ENCODE results near the gene NUDT21. TPM values are rescaled to one million over a fixed set of nuclear protein-coding genes. Genes with fewer than 3 reads are reported as not detected.

NUDT21 gene
- total RNA-seq, 1 experiment from 2014 or later, result 305 TPM

DNA sequence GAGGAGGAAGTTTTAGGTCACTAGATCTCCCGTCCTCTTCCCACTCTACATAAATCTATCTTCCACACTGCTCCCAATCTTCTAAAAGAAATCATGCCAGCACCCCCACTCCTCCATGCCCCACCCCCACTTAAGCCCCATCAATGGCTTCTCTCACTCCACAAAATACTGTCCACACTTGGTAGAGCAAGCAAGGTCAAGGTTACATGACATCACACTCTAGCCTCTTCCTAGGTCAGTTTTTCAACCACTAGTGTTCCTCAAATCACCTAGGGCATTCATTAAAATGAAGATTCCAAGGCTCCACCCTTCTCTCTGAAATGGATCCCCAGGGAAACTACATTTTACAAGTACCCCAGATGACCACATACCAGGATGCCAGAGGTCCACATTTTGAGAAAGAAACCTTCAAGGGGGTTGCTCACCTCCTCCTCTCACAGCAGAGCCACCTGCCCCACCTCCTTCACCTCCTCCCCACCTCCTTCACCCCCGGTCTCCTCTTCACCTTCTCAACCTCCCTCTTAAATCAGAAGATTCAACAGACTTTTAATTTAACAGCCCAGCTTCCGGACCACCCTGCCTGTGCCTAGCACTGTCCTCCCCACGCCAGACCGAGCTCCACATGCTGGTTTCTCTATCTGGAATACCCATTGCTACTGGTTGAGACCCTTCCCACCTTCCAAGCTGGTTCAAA lies 29.0 kb downstream of the NUDT21 start:
- H3K4me1 ChIP-seq, result peaks cover 25% of the 10 kb centered on the region
- DNase-seq, result no peak
- no peaks in the 10 kb centered on the region for H3K36me3 ChIP-seq (ENCODE audit: control insufficient read depth, insufficient read depth, low read length)
- CTCF ChIA-PET, result no interaction called here
- H3K9me3 ChIP-seq, result no peaks in the 10 kb centered on the region
- H3K27me3 Mint-ChIP-seq (ENCODE audit: insufficient read depth, unreplicated experiment), result no peaks in the 10 kb centered on the region
- BruUV-seq (replicated peaks), result no TSS peak
- peaks cover 14% of the 10 kb centered on the region for H3K36me3 Mint-ChIP-seq (ENCODE audit: insufficient read depth, unreplicated experiment)
- no peaks in the 10 kb centered on the region for H3K9me3 Mint-ChIP-seq (ENCODE audit: unreplicated experiment)
- peaks cover 33% of the 10 kb centered on the region for H3K4me1 Mint-ChIP-seq (ENCODE audit: low read depth, unreplicated experiment)
- peak overlapping the region; percentile 6 for H3K27ac Mint-ChIP-seq (ENCODE audit: unreplicated experiment)
- intact Hi-C loops (cut with micrococcal nuclease; ENCODE audit: unreplicated experiment), result no loop called here
- POLR2A ChIA-PET, result no interaction called here
- no peaks in the 10 kb centered on the region for H3K27me3 ChIP-seq (replicated peaks; ENCODE audit: control insufficient read depth, insufficient read depth, low read length)
- H3K4me3 Mint-ChIP-seq (ENCODE audit: unreplicated experiment), result no peak overlapping the region
- TF ChIP-seq, protein P1, sequence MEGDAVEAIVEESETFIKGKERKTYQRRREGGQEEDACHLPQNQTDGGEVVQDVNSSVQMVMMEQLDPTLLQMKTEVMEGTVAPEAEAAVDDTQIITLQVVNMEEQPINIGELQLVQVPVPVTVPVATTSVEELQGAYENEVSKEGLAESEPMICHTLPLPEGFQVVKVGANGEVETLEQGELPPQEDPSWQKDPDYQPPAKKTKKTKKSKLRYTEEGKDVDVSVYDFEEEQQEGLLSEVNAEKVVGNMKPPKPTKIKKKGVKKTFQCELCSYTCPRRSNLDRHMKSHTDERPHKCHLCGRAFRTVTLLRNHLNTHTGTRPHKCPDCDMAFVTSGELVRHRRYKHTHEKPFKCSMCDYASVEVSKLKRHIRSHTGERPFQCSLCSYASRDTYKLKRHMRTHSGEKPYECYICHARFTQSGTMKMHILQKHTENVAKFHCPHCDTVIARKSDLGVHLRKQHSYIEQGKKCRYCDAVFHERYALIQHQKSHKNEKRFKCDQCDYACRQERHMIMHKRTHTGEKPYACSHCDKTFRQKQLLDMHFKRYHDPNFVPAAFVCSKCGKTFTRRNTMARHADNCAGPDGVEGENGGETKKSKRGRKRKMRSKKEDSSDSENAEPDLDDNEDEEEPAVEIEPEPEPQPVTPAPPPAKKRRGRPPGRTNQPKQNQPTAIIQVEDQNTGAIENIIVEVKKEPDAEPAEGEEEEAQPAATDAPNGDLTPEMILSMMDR (IDR thresholded peaks at IDR 0.05; ENCODE audit: insufficient read depth in 1 of 2, low read depth in 1 of 2, low read length in 1 of 2, severe bottlenecking in 1 of 2, unreplicated experiment in 1 of 2), result no peak
- H3K4me3 ChIP-seq (ENCODE audit: low read depth, low read length), result no peak overlapping the region

DNA sequence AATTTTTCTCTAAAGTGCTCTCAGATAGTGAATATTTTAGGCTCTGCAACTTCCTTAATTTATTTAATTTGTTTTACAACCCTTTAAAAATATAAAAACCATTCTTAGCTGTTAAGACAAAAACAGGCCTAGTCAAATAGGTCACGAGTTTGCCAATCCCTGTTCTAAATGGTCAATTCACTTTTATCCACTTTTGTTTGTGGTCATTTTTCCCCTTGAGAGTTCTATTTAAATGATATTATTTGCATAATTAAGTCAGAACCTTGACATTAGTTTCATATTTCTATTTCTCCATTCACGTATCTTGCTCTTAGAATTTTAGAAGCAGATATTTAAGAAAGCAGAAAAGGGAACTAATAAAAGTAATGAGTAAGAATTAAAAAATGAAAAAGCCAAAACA lies 29.8 kb downstream of the NUDT21 start:
- Histone ChIP-seq H3K36me3 (ENCODE audit: control insufficient read depth, insufficient read depth, low read length) (no peaks in the 10 kb centered on the region), H3K27me3 (replicated peaks; ENCODE audit: control insufficient read depth, insufficient read depth, low read length) (no peaks in the 10 kb centered on the region), H3K4me1 (peaks cover 19% of the 10 kb centered on the region), H3K4me3 (ENCODE audit: low read depth, low read length) (no peak overlapping the region), H3K9me3 (no peaks in the 10 kb centered on the region)
- Mint-ChIP-seq H3K4me3 (ENCODE audit: unreplicated experiment) (no peak overlapping the region), H3K27ac (ENCODE audit: unreplicated experiment) (no peak overlapping the region), H3K4me1 (ENCODE audit: low read depth, unreplicated experiment) (peaks cover 33% of the 10 kb centered on the region), H3K36me3 (ENCODE audit: insufficient read depth, unreplicated experiment) (peaks cover 14% of the 10 kb centered on the region), H3K27me3 (ENCODE audit: insufficient read depth, unreplicated experiment) (no peaks in the 10 kb centered on the region), H3K9me3 (ENCODE audit: unreplicated experiment) (no peaks in the 10 kb centered on the region)
- TF ChIP-seq, protein P1 (IDR thresholded peaks at IDR 0.05; ENCODE audit: insufficient read depth in 1 of 2, low read depth in 1 of 2, low read length in 1 of 2, severe bottlenecking in 1 of 2, unreplicated experiment in 1 of 2), result no peak
- DNase-seq, result no peak
- ChIA-PET POLR2A (no interaction called here), CTCF (no interaction called here)
- no TSS peak for BruUV-seq (replicated peaks)
- intact Hi-C loops (cut with micrococcal nuclease; ENCODE audit: unreplicated experiment), result no loop called here

DNA sequence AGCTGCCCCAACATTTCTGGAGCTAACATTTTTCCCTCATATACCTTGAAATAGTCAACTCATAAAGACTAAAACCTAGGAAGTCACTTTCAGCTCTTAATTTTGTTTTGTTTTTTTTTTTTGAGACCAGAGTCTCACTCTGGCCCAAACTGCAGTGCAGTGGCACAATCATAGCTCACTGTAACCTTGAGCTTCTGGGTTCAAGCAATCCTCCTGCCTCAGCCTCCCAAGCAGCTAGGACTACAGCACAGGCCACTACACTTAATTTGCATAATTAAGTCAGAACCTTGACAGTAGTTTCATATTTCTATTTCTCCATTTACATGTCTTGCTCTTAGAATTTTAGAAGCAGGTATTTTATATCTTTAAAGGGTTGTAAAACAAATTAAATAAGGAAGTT lies 30.5 kb downstream of the NUDT21 start:
- CTCF ChIA-PET, result no interaction called here
- no TSS peak for BruUV-seq (replicated peaks)

More for the DNA sequence above, 30.5 kb downstream of the NUDT21 start:
- Histone ChIP-seq H3K4me1 (peaks cover 12% of the 10 kb centered on the region), H3K9me3 (no peaks in the 10 kb centered on the region), H3K4me3 (ENCODE audit: low read depth, low read length) (no peak overlapping the region), H3K27me3 (replicated peaks; ENCODE audit: control insufficient read depth, insufficient read depth, low read length) (no peaks in the 10 kb centered on the region), H3K36me3 (ENCODE audit: control insufficient read depth, insufficient read depth, low read length) (no peaks in the 10 kb centered on the region)
- DNase-seq, result no peak
- H3K27me3 Mint-ChIP-seq (ENCODE audit: insufficient read depth, unreplicated experiment), result no peaks in the 10 kb centered on the region
- intact Hi-C loops (cut with micrococcal nuclease; ENCODE audit: unreplicated experiment), result no loop called here
- H3K4me3 Mint-ChIP-seq (ENCODE audit: unreplicated experiment), result no peak overlapping the region
- H3K27ac Mint-ChIP-seq (ENCODE audit: unreplicated experiment), result peak overlapping the region; percentile 21
- peaks cover 33% of the 10 kb centered on the region for H3K4me1 Mint-ChIP-seq (ENCODE audit: low read depth, unreplicated experiment)
- H3K9me3 Mint-ChIP-seq (ENCODE audit: unreplicated experiment), result no peaks in the 10 kb centered on the region
- TF ChIP-seq, protein P1 (IDR thresholded peaks at IDR 0.05; ENCODE audit: insufficient read depth in 1 of 2, low read depth in 1 of 2, low read length in 1 of 2, severe bottlenecking in 1 of 2, unreplicated experiment in 1 of 2), result no peak
- POLR2A ChIA-PET, result interaction anchor here (0.7 kb wide), 1 partner anchor 53 kb away, joined by 6 read pairs; no protein-coding TSS in a partner anchor
- peaks cover 14% of the 10 kb centered on the region for H3K36me3 Mint-ChIP-seq (ENCODE audit: insufficient read depth, unreplicated experiment)
